ENCODE results near the gene NTN1. TPM values are rescaled to one million over a fixed set of nuclear protein-coding genes. Genes with fewer than 3 reads are reported as not detected.

The NTN1 gene
- total RNA-seq, 2 donors from 2014 or later = 0.63 to 0.87 TPM

GRCh38 chr17:9285602-9286427, 264.5 kb downstream of the NTN1 start:
- no peaks in the 10 kb centered on the region for H3K9me3 Mint-ChIP-seq
- ATAC-seq (replicated peaks) = no peak
- H3K36me3 Mint-ChIP-seq (ENCODE audit: low read depth) = no peaks in the 10 kb centered on the region
- no peak overlapping the region for H3K4me3 Mint-ChIP-seq
- H3K4me1 Mint-ChIP-seq = peaks cover 18% of the 10 kb centered on the region
- no peaks in the 10 kb centered on the region for H3K27me3 Mint-ChIP-seq
- no peak overlapping the region for H3K27ac Mint-ChIP-seq

GRCh38 chr17:9286434-9286833, 265.1 kb downstream of the NTN1 start:
- peaks cover 18% of the 10 kb centered on the region for H3K4me1 Mint-ChIP-seq
- H3K4me3 Mint-ChIP-seq = no peak overlapping the region
- H3K36me3 Mint-ChIP-seq (ENCODE audit: low read depth) = no peaks in the 10 kb centered on the region
- H3K9me3 Mint-ChIP-seq = no peaks in the 10 kb centered on the region
- ATAC-seq (replicated peaks) = no peak
- H3K27me3 Mint-ChIP-seq = no peaks in the 10 kb centered on the region
- no peak overlapping the region for H3K27ac Mint-ChIP-seq

- ATAC-seq (replicated peaks) = no peak
- H3K4me1 Mint-ChIP-seq = peaks cover 18% of the 10 kb centered on the region
- H3K4me3 Mint-ChIP-seq = no peak overlapping the region
- H3K27ac Mint-ChIP-seq = no peak overlapping the region
- H3K9me3 Mint-ChIP-seq = no peaks in the 10 kb centered on the region
- H3K27me3 Mint-ChIP-seq = no peaks in the 10 kb centered on the region
- no peaks in the 10 kb centered on the region for H3K36me3 Mint-ChIP-seq (ENCODE audit: low read depth)
These were observed 266.0 kb downstream of the NTN1 start for GRCh38 chr17:9287306-9287705.

GRCh38 chr17:9290226-9290613, 268.9 kb downstream of the NTN1 start:
- H3K4me3 Mint-ChIP-seq = peak overlapping the region; percentile 41
- peak overlapping the region; percentile 45 for H3K27ac Mint-ChIP-seq
- H3K27me3 Mint-ChIP-seq = no peaks in the 10 kb centered on the region
- H3K36me3 Mint-ChIP-seq (ENCODE audit: low read depth) = no peaks in the 10 kb centered on the region
- H3K4me1 Mint-ChIP-seq = peaks cover 21% of the 10 kb centered on the region
- no peak for ATAC-seq (replicated peaks)
- no peaks in the 10 kb centered on the region for H3K9me3 Mint-ChIP-seq

GRCh38 chr17:9291912-9292560, 270.7 kb downstream of the NTN1 start:
- H3K27me3 Mint-ChIP-seq = no peaks in the 10 kb centered on the region

GRCh38 chr17:9292561-9292941, 271.2 kb downstream of the NTN1 start:
- H3K36me3 Mint-ChIP-seq (ENCODE audit: low read depth) = no peaks in the 10 kb centered on the region
- ATAC-seq (replicated peaks) = no peak
- H3K27me3 Mint-ChIP-seq = no peaks in the 10 kb centered on the region
- H3K9me3 Mint-ChIP-seq = no peaks in the 10 kb centered on the region
- H3K4me1 Mint-ChIP-seq = peaks cover 21% of the 10 kb centered on the region
- no peak overlapping the region for H3K4me3 Mint-ChIP-seq
- no peak overlapping the region for H3K27ac Mint-ChIP-seq

More at GRCh38 chr17:9291912-9292560, 270.7 kb downstream of the NTN1 start:
- peaks cover 21% of the 10 kb centered on the region for H3K4me1 Mint-ChIP-seq
- H3K9me3 Mint-ChIP-seq = no peaks in the 10 kb centered on the region
- no peak overlapping the region for H3K4me3 Mint-ChIP-seq
- no peak overlapping the region for H3K27ac Mint-ChIP-seq
- no peak for ATAC-seq (replicated peaks)
- H3K36me3 Mint-ChIP-seq (ENCODE audit: low read depth) = no peaks in the 10 kb centered on the region

Other genes starting within 250 kb of the NTN1 start
- under 1 TPM; 0.87 to 0.91 TPM for gene MFSD6L, start 222.1 kb upstream of the NTN1 start, total RNA-seq
- 1 to 10 TPM; 4.6 to 7.6 TPM for gene PIK3R6, start 153.8 kb upstream of the NTN1 start, total RNA-seq
- gene PIK3R5, start 55.8 kb upstream of the NTN1 start, total RNA-seq = 10 to 100 TPM; 47.2 to 78.6 TPM